CD4-positive, alpha-beta T cell (primary cell): ENCODE measurements around the gene KCNMA1. TPM values are rescaled to one million over a fixed set of nuclear protein-coding genes. Genes with fewer than 3 reads are reported as not detected.

Source experiments
- ATAC-seq: fragments of 200-7000 bp; cut with Tn5 transposase; one replicate; pipeline ENCODE4 v1.10.0; 2022; ENCODE audit warnings: mild to moderate bottlenecking; ENCODE audit not compliant: poor library complexity
- CTCF ChIA-PET: fragments of 350-600 bp; sonication (Branson Sonifier 250); formaldehyde crosslinking; loops from one replicate; lab custom pipeline; 2021; ENCODE audit warnings: antibody characterized with exemption, inconsistent platforms; lab: Charles Lee
- POLR2A ChIA-PET: fragments of 350-600 bp; sonication (Branson Sonifier 250); formaldehyde crosslinking; loops from one replicate; lab custom pipeline; 2021; ENCODE audit warnings: antibody characterized with exemption, inconsistent platforms; lab: Charles Lee
- DNase-seq, 14 experiments: peaks; one replicate each; pipeline ENCODE4 v3.0.0-alpha.2; 2013 to 2020; ENCODE audit warnings: mixed read lengths in 2 of 14
- H3K27ac ChIP-seq, 2 donors: one replicate each; pipeline versions ENCODE4 v1.5.1 to v1.7.0; 2013; ENCODE audit warnings: low read length in 2 of 2, low read depth in 1 of 2, mild to moderate bottlenecking in 1 of 2
- H3K27me3 ChIP-seq, 2 experiments: 1 replicate in 1 of 2; 2 replicates in 1 of 2; pipeline versions ENCODE4 v1.6.1 to v1.7.0; 2013; ENCODE audit warnings: low read length in 2 of 2, control low read depth in 1 of 2, mild to moderate bottlenecking in 1 of 2, moderate library complexity in 1 of 2; ENCODE audit not compliant: insufficient read depth in 2 of 2, control insufficient read depth in 1 of 2
- H3K36me3 ChIP-seq: one replicate; pipeline ENCODE4 v1.6.1; 2013; ENCODE audit warnings: low read length, control low read depth; ENCODE audit not compliant: insufficient read depth
- H3K4me1 ChIP-seq: one replicate; pipeline ENCODE4 v1.6.1; 2013; ENCODE audit warnings: low read length, control low read depth; ENCODE audit not compliant: insufficient read depth
- H3K4me3 ChIP-seq: one replicate; pipeline ENCODE4 v1.5.1; 2013; ENCODE audit warnings: mild to moderate bottlenecking, low read length, moderate library complexity
- H3K9me3 ChIP-seq, 2 experiments: 1 replicate in 1 of 2; 2 replicates in 1 of 2; pipeline versions ENCODE4 v1.6.1 to v1.7.0; 2013; ENCODE audit warnings: low read length in 2 of 2, mild to moderate bottlenecking in 2 of 2, control low read depth in 1 of 2, moderate library complexity in 1 of 2; ENCODE audit not compliant: control insufficient read depth in 1 of 2, insufficient read depth in 1 of 2
- H3K27ac Mint-ChIP-seq: one replicate; pipeline ENCODE4 v1.8.0; 2020; ENCODE audit warnings: mixed read lengths
- H3K27me3 Mint-ChIP-seq: one replicate; pipeline ENCODE4 v1.8.0; 2021; ENCODE audit warnings: mixed read lengths
- H3K36me3 Mint-ChIP-seq: one replicate; pipeline ENCODE4 v1.8.0; 2021; ENCODE audit warnings: low read depth, mixed read lengths
- H3K4me1 Mint-ChIP-seq: one replicate; pipeline ENCODE4 v1.8.0; 2021; ENCODE audit warnings: low read depth, mixed read lengths
- H3K4me3 Mint-ChIP-seq: one replicate; pipeline ENCODE4 v1.8.0; 2020; ENCODE audit warnings: mild to moderate bottlenecking, mixed read lengths
- H3K9me3 Mint-ChIP-seq: one replicate; pipeline ENCODE4 v1.8.0; 2020; ENCODE audit warnings: mixed read lengths
- CTCF ChIP-seq: fragments of 200-600 bp; IDR thresholded peaks from one replicate; pipeline ENCODE4 v1.8.0; 2022; ENCODE audit warnings: antibody characterized with exemption, mild to moderate bottlenecking
- intact Hi-C, 2 experiments: fragments of 100-400 bp; cut with DNase I in 1 of 2; cut with micrococcal nuclease in 1 of 2; formaldehyde crosslinking; loops; one replicate each; pipeline versions ENCODE4 v1.15.1 to v1.9.0; 2023 to 2025; cut with DNase I, micrococcal nuclease
- total RNA-seq, 174 experiments: library from RNA in 2 of 174; stranded (reverse) in 2 of 174; gene quantifications; one replicate each; pipeline ENCODE4 v1.2.3 and lab custom pipeline; 2021 to 2026

Gene KCNMA1
- total RNA-seq, 2 experiments from 2014 or later: not detected

- no peak for TF ChIP-seq CTCF
- no peaks in the 10 kb centered on the region for H3K4me1 ChIP-seq
- intact Hi-C loops: no loop called here
- CTCF ChIA-PET: no interaction called here
- H3K4me3 Mint-ChIP-seq: no peak overlapping the region
- H3K4me3 ChIP-seq: no peak overlapping the region
- H3K27ac ChIP-seq: no peak overlapping the region
- no peak overlapping the region for H3K27ac Mint-ChIP-seq
- no peaks in the 10 kb centered on the region for H3K4me1 Mint-ChIP-seq
- H3K36me3 Mint-ChIP-seq: no peaks in the 10 kb centered on the region
- H3K9me3 ChIP-seq: no peaks in the 10 kb centered on the region
- DNase-seq (peak in 2 of 14 experiments; percentile 46 to 58), ATAC-seq (no peak)
- H3K9me3 Mint-ChIP-seq: no peaks in the 10 kb centered on the region
- POLR2A ChIA-PET: no interaction called here
- H3K27me3 ChIP-seq: no peaks in the 10 kb centered on the region
- no peaks in the 10 kb centered on the region for H3K27me3 Mint-ChIP-seq
- no peaks in the 10 kb centered on the region for H3K36me3 ChIP-seq
Measured at GRCh38 chr10:77245953-77246352, 391.7 kb downstream of the KCNMA1 start.

GRCh38 chr10:77244746-77245145 lies 392.9 kb downstream of the KCNMA1 start:
- CTCF ChIA-PET: no interaction called here

GRCh38 chr10:77244286-77244685 lies 393.3 kb downstream of the KCNMA1 start:
- no peaks in the 10 kb centered on the region for H3K36me3 ChIP-seq
- Mint-ChIP-seq H3K4me1 (no peaks in the 10 kb centered on the region), H3K27me3 (no peaks in the 10 kb centered on the region), H3K4me3 (no peak overlapping the region), H3K9me3 (no peaks in the 10 kb centered on the region), H3K27ac (no peak overlapping the region), H3K36me3 (no peaks in the 10 kb centered on the region)
- no peaks in the 10 kb centered on the region for H3K4me1 ChIP-seq
- no peak for TF ChIP-seq CTCF
- ATAC-seq: no peak
- intact Hi-C loops: no loop called here
- no peaks in the 10 kb centered on the region for H3K9me3 ChIP-seq
- H3K4me3 ChIP-seq: no peak overlapping the region
- H3K27me3 ChIP-seq: no peaks in the 10 kb centered on the region
- ChIA-PET CTCF (no interaction called here), POLR2A (no interaction called here)
- H3K27ac ChIP-seq: no peak overlapping the region
- no peak for DNase-seq

More at GRCh38 chr10:77244746-77245145, 392.9 kb downstream of the KCNMA1 start:
- no peak overlapping the region for H3K27ac Mint-ChIP-seq
- DNase-seq: no peak
- no peak for TF ChIP-seq CTCF
- H3K4me1 Mint-ChIP-seq: no peaks in the 10 kb centered on the region
- no peak for ATAC-seq
- H3K4me3 Mint-ChIP-seq: no peak overlapping the region
- H3K9me3 Mint-ChIP-seq: no peaks in the 10 kb centered on the region
- Histone ChIP-seq H3K36me3 (no peaks in the 10 kb centered on the region), H3K9me3 (no peaks in the 10 kb centered on the region), H3K4me1 (no peaks in the 10 kb centered on the region), H3K4me3 (no peak overlapping the region), H3K27ac (no peak overlapping the region), H3K27me3 (no peaks in the 10 kb centered on the region)
- intact Hi-C loops: no loop called here
- POLR2A ChIA-PET: no interaction called here
- no peaks in the 10 kb centered on the region for H3K27me3 Mint-ChIP-seq
- no peaks in the 10 kb centered on the region for H3K36me3 Mint-ChIP-seq
